ENCODE results near the gene BIRC7. TPM values are rescaled to one million over a fixed set of nuclear protein-coding genes. Genes with fewer than 3 reads are reported as not detected.

BIRC7 gene
- total RNA-seq = 0.12 TPM in 1 of 2 replicates, not detected in the other

- DNase-seq (ENCODE audit: extremely low read depth, low read depth, low spot score) = no peak
These were observed at the start of gene BIRC7 for GRCh38 chr20:63235399-63235983. Gene BIRC7, plus strand, starts transcription at chr20:63235905. Its CDS starts 192 bp downstream, at chr20:63236097.

- no peak for DNase-seq (ENCODE audit: extremely low read depth, low read depth, low spot score)
These were observed 49.6 kb upstream of the BIRC7 start for GRCh38 chr20:63186084-63186483.

- no peak for DNase-seq (ENCODE audit: extremely low read depth, low read depth, low spot score)
These were observed 49.0 kb upstream of the BIRC7 start for GRCh38 chr20:63186528-63187316.

GRCh38 chr20:63187338-63188158 lies 48.2 kb upstream of the BIRC7 start:
- no peak for DNase-seq (ENCODE audit: extremely low read depth, low read depth, low spot score)

- no peak for DNase-seq (ENCODE audit: extremely low read depth, low read depth, low spot score)
These were observed 47.6 kb upstream of the BIRC7 start for GRCh38 chr20:63188159-63188442.

GRCh38 chr20:63188641-63189321 lies 46.9 kb upstream of the BIRC7 start:
- DNase-seq (ENCODE audit: extremely low read depth, low read depth, low spot score) = no peak

DNA sequence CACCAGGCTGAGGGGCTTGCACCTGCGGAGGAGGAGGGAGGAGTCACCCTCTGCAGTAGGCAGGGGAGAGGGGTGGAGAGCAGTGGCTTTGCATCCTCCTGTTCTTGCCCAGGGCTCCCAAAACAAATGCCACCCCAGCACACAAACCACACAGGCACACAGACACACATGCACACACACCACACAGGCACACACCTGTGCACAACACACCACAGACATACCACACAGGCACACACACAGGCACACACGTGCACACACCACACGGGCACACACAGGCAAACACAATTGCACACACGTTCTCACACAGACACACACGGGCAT lies 46.4 kb upstream of the BIRC7 start:
- DNase-seq (ENCODE audit: extremely low read depth, low read depth, low spot score) = no peak

- no peak for DNase-seq (ENCODE audit: extremely low read depth, low read depth, low spot score)
These were observed 45.7 kb upstream of the BIRC7 start for GRCh38 chr20:63189846-63190559.

DNA sequence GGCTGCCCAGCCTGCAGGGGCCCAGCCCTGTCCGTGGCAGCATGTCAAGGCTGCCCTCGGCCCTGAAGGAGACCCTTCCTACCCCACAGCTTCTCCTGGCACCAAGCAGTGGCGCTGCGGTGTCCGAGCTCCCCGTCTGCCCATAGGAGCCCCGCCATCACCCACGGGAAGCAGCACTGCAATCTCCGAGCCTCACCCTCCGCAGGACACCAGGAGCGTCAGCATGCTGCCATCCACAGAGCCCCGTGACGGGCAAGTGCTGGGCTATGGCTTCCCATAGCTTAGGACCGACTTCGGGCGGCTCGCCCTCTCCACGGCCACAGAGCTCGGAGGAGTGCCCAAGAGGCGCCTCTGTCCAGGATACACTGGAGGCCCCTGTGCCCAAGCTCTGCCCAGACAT lies 44.9 kb upstream of the BIRC7 start:
- no peak for DNase-seq (ENCODE audit: extremely low read depth, low read depth, low spot score)

DNA sequence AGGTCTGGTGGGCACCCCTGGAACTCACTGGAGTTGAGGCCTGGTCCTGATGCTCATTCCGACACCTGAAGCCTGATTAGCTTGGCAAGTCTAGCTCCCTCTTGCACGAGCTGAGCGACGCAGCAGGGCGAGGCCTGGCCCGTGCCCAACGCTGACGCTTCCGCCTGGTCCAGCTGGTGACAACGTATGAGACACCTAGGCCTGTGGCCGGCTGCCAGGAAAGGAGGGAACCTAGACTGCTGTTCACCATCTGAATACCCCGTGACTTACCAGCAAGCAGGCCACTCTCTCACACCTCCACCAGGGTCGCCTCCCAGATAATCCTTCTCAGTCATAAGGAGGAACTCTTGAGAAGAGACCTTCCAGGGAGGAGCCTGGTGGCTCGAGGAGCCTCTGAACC lies 44.3 kb upstream of the BIRC7 start:
- DNase-seq (ENCODE audit: extremely low read depth, low read depth, low spot score) = no peak

DNA sequence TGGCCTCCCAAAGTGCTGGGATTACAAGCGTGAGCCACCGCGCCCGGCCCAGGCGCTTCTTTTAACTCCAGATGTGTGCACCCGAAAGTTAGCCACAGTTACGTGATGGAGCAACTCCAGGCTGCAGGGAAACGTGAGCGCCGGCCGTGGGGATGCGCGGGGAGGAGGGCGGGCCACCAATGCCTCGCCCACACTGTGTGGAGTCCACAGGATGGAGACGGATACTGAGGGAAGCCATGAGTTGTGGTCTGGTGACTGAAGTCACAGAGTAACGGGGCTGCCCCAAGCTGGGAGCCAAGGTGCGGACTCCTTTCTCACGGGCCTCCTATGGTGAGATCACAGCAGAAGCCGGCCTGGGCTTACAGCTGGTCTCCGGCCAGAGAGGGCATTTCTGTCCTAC lies 43.0 kb upstream of the BIRC7 start:
- no peak for DNase-seq (ENCODE audit: extremely low read depth, low read depth, low spot score)

- DNase-seq (ENCODE audit: extremely low read depth, low read depth, low spot score) = no peak
These were observed 41.5 kb upstream of the BIRC7 start for GRCh38 chr20:63194007-63194796.

DNA sequence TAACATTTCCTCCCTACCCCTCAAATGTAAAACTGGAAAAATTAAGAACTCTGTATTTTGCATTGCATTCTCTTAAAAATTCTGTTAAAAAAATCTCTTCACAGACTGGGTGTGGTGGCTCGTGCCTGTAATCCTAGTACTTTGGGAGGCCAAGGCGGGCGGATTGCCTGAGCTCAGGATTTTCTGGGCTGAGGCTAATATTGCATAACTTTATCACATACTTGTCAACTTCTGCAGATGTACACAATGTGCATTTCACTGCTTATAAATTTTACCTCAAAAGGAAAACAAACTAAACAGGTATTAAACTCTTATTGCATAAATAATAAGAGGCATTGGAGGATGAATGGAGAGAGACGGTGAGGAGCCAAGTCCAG lies 40.9 kb upstream of the BIRC7 start:
- DNase-seq (ENCODE audit: extremely low read depth, low read depth, low spot score) = no peak

GRCh38 chr20:63196768-63197470 lies 38.8 kb upstream of the BIRC7 start:
- no peak for DNase-seq (ENCODE audit: extremely low read depth, low read depth, low spot score)

DNA sequence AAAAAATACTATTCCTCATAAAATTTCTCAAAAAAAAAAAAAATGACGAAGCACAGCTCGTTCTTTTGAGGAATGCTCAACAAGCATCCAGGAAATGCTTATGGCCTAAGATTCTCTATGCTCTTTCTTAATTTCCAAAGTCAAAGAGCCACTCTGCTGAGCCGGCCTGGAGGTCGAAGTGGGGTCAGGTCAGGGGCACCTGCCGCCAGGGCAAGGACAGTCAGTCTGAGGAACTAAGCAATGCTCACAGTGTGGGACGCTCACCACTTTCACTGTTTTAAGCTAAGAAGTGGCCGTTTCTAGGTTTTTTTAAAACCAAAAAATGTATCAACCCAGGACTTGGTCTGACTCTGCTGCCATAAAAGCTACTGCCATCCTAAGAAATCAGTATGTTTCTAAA lies 37.1 kb upstream of the BIRC7 start:
- no peak for DNase-seq (ENCODE audit: extremely low read depth, low read depth, low spot score)

DNA sequence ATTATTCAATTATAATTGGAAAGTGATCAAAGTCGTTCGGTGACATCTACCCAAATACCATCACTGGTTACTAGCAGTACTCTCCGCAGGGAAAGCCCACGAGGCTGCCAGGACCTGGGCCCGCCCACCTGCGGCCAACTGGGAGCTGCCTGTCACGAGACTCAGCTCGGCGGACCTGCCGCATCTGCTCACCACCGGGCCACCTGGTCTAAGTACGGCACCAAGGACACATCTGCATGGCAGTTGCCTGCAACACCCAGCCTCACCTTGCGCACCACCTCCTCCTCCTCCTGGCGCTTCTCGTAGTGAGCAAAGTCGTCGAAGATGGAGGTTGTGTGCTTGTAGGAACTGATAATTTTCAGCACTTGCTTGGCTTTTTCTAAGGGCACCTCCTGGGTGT lies 33.7 kb upstream of the BIRC7 start:
- no peak for DNase-seq (ENCODE audit: extremely low read depth, low read depth, low spot score)

DNA sequence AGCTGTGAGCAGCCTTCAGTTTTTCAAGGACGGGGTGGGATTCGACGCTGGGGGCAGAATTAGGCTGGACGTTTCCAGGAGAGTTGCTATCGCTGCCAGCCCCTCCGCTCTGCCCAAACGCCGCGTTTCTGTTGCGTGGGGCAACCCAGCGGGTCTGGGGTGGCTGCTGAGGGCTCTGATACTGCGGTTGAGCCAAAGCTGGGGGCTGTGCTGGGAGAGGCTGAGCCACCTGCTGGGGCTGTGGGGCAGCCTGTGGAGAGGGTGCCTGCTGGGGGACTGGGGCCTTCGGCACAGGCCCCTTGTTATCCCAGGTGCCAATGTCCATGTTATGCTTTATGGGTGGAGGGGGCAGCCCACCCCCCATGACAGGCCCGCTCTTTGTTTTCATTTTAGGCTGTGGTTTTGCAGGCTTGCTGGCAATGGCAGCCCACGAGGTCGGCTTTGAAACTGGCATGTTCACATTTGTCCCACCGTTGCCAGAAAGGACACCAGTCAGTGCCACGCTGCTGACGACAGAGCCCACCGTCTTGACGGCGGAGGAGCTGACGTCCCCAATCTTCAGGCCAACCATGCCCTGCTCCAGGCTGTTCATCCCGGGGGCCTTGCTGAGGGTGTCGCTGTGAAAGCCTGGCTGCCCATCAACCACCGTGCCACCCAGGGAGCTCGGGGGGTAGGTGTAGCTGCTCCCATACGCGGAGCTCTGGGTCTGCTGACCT lies 32.7 kb upstream of the BIRC7 start:
- no peak for DNase-seq (ENCODE audit: extremely low read depth, low read depth, low spot score)

DNA sequence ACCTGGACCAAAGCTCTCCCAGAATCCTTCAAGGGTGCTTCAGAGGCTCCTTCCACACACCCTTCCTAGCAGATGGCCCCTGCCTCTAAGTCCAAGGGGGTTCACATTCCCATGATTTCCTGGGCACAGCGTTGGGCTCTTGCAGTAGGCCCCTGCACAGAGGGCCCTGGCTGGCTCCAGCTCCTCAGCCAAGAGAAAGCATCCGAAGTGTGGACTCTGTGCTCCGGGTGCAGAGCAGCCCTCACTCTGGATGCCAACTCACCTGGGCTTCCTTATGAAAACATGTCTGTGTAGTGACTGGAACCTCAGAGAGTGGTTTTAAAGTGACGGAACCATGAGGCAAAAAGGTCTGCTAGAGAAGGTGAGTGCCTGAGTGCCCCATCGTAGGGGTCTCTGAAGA lies 31.3 kb upstream of the BIRC7 start:
- no peak for DNase-seq (ENCODE audit: extremely low read depth, low read depth, low spot score)

- DNase-seq (ENCODE audit: extremely low read depth, low read depth, low spot score) = no peak
These were observed 29.8 kb upstream of the BIRC7 start for GRCh38 chr20:63205896-63206295.
